OCI-LY3 (cell line): ENCODE measurements around the gene PRTFDC1.

ENCODE experiments used
- CTCF ChIP-seq: fragments of 200-600, 300-600 bp; sonication (generic); IDR thresholded peaks from 2 replicates; pipeline ENCODE4 v1.5.1; 2014; ENCODE audit warnings: antibody characterized with exemption, low read length, low read depth
- EZH2phosphoT487 ChIP-seq: fragments of 200-600 bp; shearing (Covaris generic); IDR thresholded peaks from 2 replicates; pipeline ENCODE4 v1.6.1; 2018; ENCODE audit warnings: antibody characterized with exemption, mixed run types, low read depth

DNA sequence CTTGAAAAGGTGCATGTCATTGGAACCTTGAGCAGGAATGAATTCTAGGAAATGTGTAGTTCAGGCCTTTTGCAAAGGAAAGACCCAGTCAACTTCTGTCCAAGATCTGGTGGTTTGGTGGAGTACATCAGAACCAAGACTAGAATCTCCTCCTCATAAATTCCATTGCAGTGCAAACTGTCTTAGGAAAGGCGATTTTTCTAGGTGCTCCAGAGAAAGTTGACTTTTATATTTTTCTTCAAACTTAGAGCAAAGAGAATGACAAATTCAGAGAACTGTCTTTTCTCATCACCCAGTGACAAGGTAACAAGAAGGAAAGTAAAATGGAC is 50.0 kb downstream of the PRTFDC1 start:
- TF ChIP-seq CTCF (no peak), EZH2phosphoT487 (no peak)
